Activated effector memory CD4-positive, alpha-beta T cell treated with Interleukin-2 at 50 U/mL for 16 hours (primary cell): Measurements from ENCODE around the gene CRYBB1.
"Not testable (repeated sequence)": the region's sequence is repeated elsewhere in the genome, so short reads cannot be mapped to it uniquely, and the experiment has no call there.

Source experiments
- DNase-seq: peaks from one replicate; pipeline ENCODE4 v3.0.0-alpha.2; 2020

The CRYBB1 gene

GRCh38 chr22:26635117-26635516, 17.3 kb upstream of the CRYBB1 start:
- no peak for DNase-seq

- no peak for DNase-seq
Observed at GRCh38 chr22:26634189-26634588, 16.4 kb upstream of the CRYBB1 start.

- DNase-seq = no peak
Observed at GRCh38 chr22:26632422-26633155, 14.8 kb upstream of the CRYBB1 start.

GRCh38 chr22:26631282-26631681, 13.5 kb upstream of the CRYBB1 start:
- DNase-seq = no peak

- DNase-seq = no peak
Observed at GRCh38 chr22:26629988-26630761, 12.3 kb upstream of the CRYBB1 start.

GRCh38 chr22:26624803-26625202, 7.0 kb upstream of the CRYBB1 start:
- no peak for DNase-seq

GRCh38 chr22:26623984-26624383, 6.2 kb upstream of the CRYBB1 start:
- no peak for DNase-seq

- no peak for DNase-seq
Observed at GRCh38 chr22:26621663-26622062, 3.8 kb upstream of the CRYBB1 start, which contains the start of gene CRYBA4. TSS of gene CRYBA4 (plus strand) at chr22:26621963. CDS start at chr22:26622597, 634 bp downstream.

GRCh38 chr22:26620197-26620596, 2.4 kb upstream of the CRYBB1 start:
- DNase-seq = no peak

- DNase-seq = no peak
Observed at GRCh38 chr22:26619510-26619909, 1.7 kb upstream of the CRYBB1 start.

GRCh38 chr22:26618455-26618854, 628 bp upstream of the CRYBB1 start:
- no peak for DNase-seq

- DNase-seq = no peak
Observed at GRCh38 chr22:26616650-26617049, 1.2 kb downstream of the CRYBB1 start.

GRCh38 chr22:26615830-26616435, 1.9 kb downstream of the CRYBB1 start:
- no peak for DNase-seq

GRCh38 chr22:26615149-26615548, 2.7 kb downstream of the CRYBB1 start:
- DNase-seq = no peak

GRCh38 chr22:26614322-26614721, 3.5 kb downstream of the CRYBB1 start:
- DNase-seq = no peak

GRCh38 chr22:26613753-26614152, 4.1 kb downstream of the CRYBB1 start:
- not testable (repeated sequence) for DNase-seq

GRCh38 chr22:26612652-26613051, 5.2 kb downstream of the CRYBB1 start:
- no peak for DNase-seq

- no peak for DNase-seq
Observed at GRCh38 chr22:26610996-26611395, 6.8 kb downstream of the CRYBB1 start.

- DNase-seq = peak; percentile 32
Observed at GRCh38 chr22:26610072-26610958, 7.5 kb downstream of the CRYBB1 start.

GRCh38 chr22:26609287-26609686, 8.5 kb downstream of the CRYBB1 start:
- DNase-seq = no peak

- DNase-seq = no peak
Observed at GRCh38 chr22:26608129-26608528, 9.7 kb downstream of the CRYBB1 start.

- DNase-seq = no peak
Observed at GRCh38 chr22:26606611-26607010, 11.2 kb downstream of the CRYBB1 start.

GRCh38 chr22:26604368-26604767, 13.5 kb downstream of the CRYBB1 start:
- DNase-seq = no peak
